ENCODE measurements around the gene PHF20.

Gene PHF20

GRCh38 chr20:35968930-35969329 lies 197.1 kb downstream of the PHF20 start:
- no peaks in the 10 kb centered on the region for H3K36me3 Mint-ChIP-seq (ENCODE audit: low read depth)
- H3K4me3 Mint-ChIP-seq, result no peak overlapping the region
- intact Hi-C loops (cut with micrococcal nuclease), result no loop called here
- peaks cover 1% of the 10 kb centered on the region for H3K27me3 Mint-ChIP-seq
- no peaks in the 10 kb centered on the region for H3K9me3 Mint-ChIP-seq
- H3K27ac Mint-ChIP-seq, result no peak overlapping the region
- H3K4me1 Mint-ChIP-seq (ENCODE audit: low read depth), result no peaks in the 10 kb centered on the region

GRCh38 chr20:35971981-35972380 lies 200.2 kb downstream of the PHF20 start:
- no peak overlapping the region for H3K27ac Mint-ChIP-seq
- H3K27me3 Mint-ChIP-seq, result peaks cover 1% of the 10 kb centered on the region
- H3K36me3 Mint-ChIP-seq (ENCODE audit: low read depth), result no peaks in the 10 kb centered on the region
- intact Hi-C loops (cut with micrococcal nuclease), result no loop called here
- H3K4me1 Mint-ChIP-seq (ENCODE audit: low read depth), result peaks cover 7% of the 10 kb centered on the region
- no peaks in the 10 kb centered on the region for H3K9me3 Mint-ChIP-seq
- H3K4me3 Mint-ChIP-seq, result no peak overlapping the region

- H3K27me3 Mint-ChIP-seq, result peaks cover 1% of the 10 kb centered on the region
- H3K4me1 Mint-ChIP-seq (ENCODE audit: low read depth), result peaks cover 7% of the 10 kb centered on the region
- no peak overlapping the region for H3K4me3 Mint-ChIP-seq
- no peak overlapping the region for H3K27ac Mint-ChIP-seq
- H3K9me3 Mint-ChIP-seq, result no peaks in the 10 kb centered on the region
- H3K36me3 Mint-ChIP-seq (ENCODE audit: low read depth), result no peaks in the 10 kb centered on the region
- intact Hi-C loops (cut with micrococcal nuclease), result no loop called here
Observed at GRCh38 chr20:35972462-35972861, 200.6 kb downstream of the PHF20 start.

GRCh38 chr20:35974256-35974655 lies 202.4 kb downstream of the PHF20 start:
- Mint-ChIP-seq H3K27me3 (peaks cover 1% of the 10 kb centered on the region), H3K4me1 (ENCODE audit: low read depth) (peaks cover 19% of the 10 kb centered on the region), H3K9me3 (no peaks in the 10 kb centered on the region), H3K36me3 (ENCODE audit: low read depth) (no peaks in the 10 kb centered on the region), H3K27ac (no peak overlapping the region), H3K4me3 (no peak overlapping the region)
- intact Hi-C loops (cut with micrococcal nuclease), result no loop called here

GRCh38 chr20:35975576-35976373 lies 204.0 kb downstream of the PHF20 start:
- Mint-ChIP-seq H3K27me3 (no peaks in the 10 kb centered on the region), H3K4me3 (no peak overlapping the region), H3K27ac (no peak overlapping the region), H3K4me1 (ENCODE audit: low read depth) (peaks cover 26% of the 10 kb centered on the region), H3K9me3 (no peaks in the 10 kb centered on the region), H3K36me3 (ENCODE audit: low read depth) (no peaks in the 10 kb centered on the region)
- intact Hi-C loops (cut with micrococcal nuclease), result no loop called here

GRCh38 chr20:35978041-35978513 lies 206.3 kb downstream of the PHF20 start:
- H3K4me1 Mint-ChIP-seq (ENCODE audit: low read depth), result peaks cover 36% of the 10 kb centered on the region
- intact Hi-C loops (cut with micrococcal nuclease), result no loop called here
- H3K27ac Mint-ChIP-seq, result peak overlapping the region; percentile 64
- no peak overlapping the region for H3K4me3 Mint-ChIP-seq
- H3K27me3 Mint-ChIP-seq, result no peaks in the 10 kb centered on the region
- H3K9me3 Mint-ChIP-seq, result no peaks in the 10 kb centered on the region
- no peaks in the 10 kb centered on the region for H3K36me3 Mint-ChIP-seq (ENCODE audit: low read depth)

- no peaks in the 10 kb centered on the region for H3K36me3 Mint-ChIP-seq (ENCODE audit: low read depth)
- H3K4me3 Mint-ChIP-seq, result no peak overlapping the region
- H3K27me3 Mint-ChIP-seq, result no peaks in the 10 kb centered on the region
- H3K9me3 Mint-ChIP-seq, result no peaks in the 10 kb centered on the region
- peaks cover 42% of the 10 kb centered on the region for H3K4me1 Mint-ChIP-seq (ENCODE audit: low read depth)
- peak overlapping the region; percentile 10 for H3K27ac Mint-ChIP-seq
- intact Hi-C loops (cut with micrococcal nuclease), result no loop called here
Observed at GRCh38 chr20:35979544-35979943, 207.7 kb downstream of the PHF20 start.

- Mint-ChIP-seq H3K27me3 (peaks cover 4% of the 10 kb centered on the region), H3K4me1 (ENCODE audit: low read depth) (peaks cover 38% of the 10 kb centered on the region), H3K27ac (no peak overlapping the region), H3K4me3 (no peak overlapping the region), H3K36me3 (ENCODE audit: low read depth) (no peaks in the 10 kb centered on the region), H3K9me3 (no peaks in the 10 kb centered on the region)
- intact Hi-C loops (cut with micrococcal nuclease), result no loop called here
Observed at GRCh38 chr20:35981969-35982368, 210.2 kb downstream of the PHF20 start.

- intact Hi-C loops (cut with micrococcal nuclease), result no loop called here
- Mint-ChIP-seq H3K27me3 (peaks cover 4% of the 10 kb centered on the region), H3K9me3 (no peaks in the 10 kb centered on the region), H3K4me1 (ENCODE audit: low read depth) (peaks cover 25% of the 10 kb centered on the region), H3K4me3 (no peak overlapping the region), H3K36me3 (ENCODE audit: low read depth) (no peaks in the 10 kb centered on the region), H3K27ac (peak overlapping the region; percentile 6)
Observed at GRCh38 chr20:35984382-35984781, 212.6 kb downstream of the PHF20 start.

- Mint-ChIP-seq H3K9me3 (no peaks in the 10 kb centered on the region), H3K27ac (no peak overlapping the region), H3K4me3 (no peak overlapping the region), H3K27me3 (peaks cover 4% of the 10 kb centered on the region), H3K36me3 (ENCODE audit: low read depth) (no peaks in the 10 kb centered on the region), H3K4me1 (ENCODE audit: low read depth) (peaks cover 20% of the 10 kb centered on the region)
- intact Hi-C loops (cut with micrococcal nuclease), result no loop called here
Observed at GRCh38 chr20:35985806-35986205, 214.0 kb downstream of the PHF20 start.

GRCh38 chr20:35988910-35989463 lies 217.2 kb downstream of the PHF20 start:
- peaks cover 9% of the 10 kb centered on the region for H3K4me1 Mint-ChIP-seq (ENCODE audit: low read depth)
- no peaks in the 10 kb centered on the region for H3K9me3 Mint-ChIP-seq
- H3K36me3 Mint-ChIP-seq (ENCODE audit: low read depth), result no peaks in the 10 kb centered on the region
- no peak overlapping the region for H3K27ac Mint-ChIP-seq
- peaks cover 12% of the 10 kb centered on the region for H3K27me3 Mint-ChIP-seq
- H3K4me3 Mint-ChIP-seq, result no peak overlapping the region
- intact Hi-C loops (cut with micrococcal nuclease), result no loop called here

- Mint-ChIP-seq H3K36me3 (ENCODE audit: low read depth) (no peaks in the 10 kb centered on the region), H3K27ac (no peak overlapping the region), H3K4me1 (ENCODE audit: low read depth) (peaks cover 6% of the 10 kb centered on the region), H3K4me3 (no peak overlapping the region), H3K9me3 (no peaks in the 10 kb centered on the region), H3K27me3 (peaks cover 12% of the 10 kb centered on the region)
- intact Hi-C loops (cut with micrococcal nuclease), result loop anchor here (10.0 kb wide), 1 partner anchor 54 kb away; no protein-coding TSS in a partner anchor
Observed at GRCh38 chr20:35991142-35991771, 219.4 kb downstream of the PHF20 start.

GRCh38 chr20:35992713-35993335 lies 221.0 kb downstream of the PHF20 start:
- Mint-ChIP-seq H3K4me3 (no peak overlapping the region), H3K27ac (no peak overlapping the region), H3K4me1 (ENCODE audit: low read depth) (peaks cover 6% of the 10 kb centered on the region), H3K9me3 (no peaks in the 10 kb centered on the region), H3K27me3 (peaks cover 7% of the 10 kb centered on the region), H3K36me3 (ENCODE audit: low read depth) (no peaks in the 10 kb centered on the region)
- intact Hi-C loops (cut with micrococcal nuclease), result loop anchor here (10.0 kb wide), 1 partner anchor 52 kb away; no protein-coding TSS in a partner anchor

GRCh38 chr20:35994994-35995453 lies 223.2 kb downstream of the PHF20 start:
- peaks cover 6% of the 10 kb centered on the region for H3K4me1 Mint-ChIP-seq (ENCODE audit: low read depth)
- H3K27me3 Mint-ChIP-seq, result peaks cover 7% of the 10 kb centered on the region
- no peaks in the 10 kb centered on the region for H3K36me3 Mint-ChIP-seq (ENCODE audit: low read depth)
- no peaks in the 10 kb centered on the region for H3K9me3 Mint-ChIP-seq
- intact Hi-C loops (cut with micrococcal nuclease), result loop anchor here (1.0 to 10.0 kb wide), 2 partner anchors 50 to 143 kb away; no protein-coding TSS in a partner anchor
- H3K27ac Mint-ChIP-seq, result no peak overlapping the region
- H3K4me3 Mint-ChIP-seq, result no peak overlapping the region

Measured in dendritic cell treated with granulocyte-macrophage colony-stimulating factor and Interleukin-4, amounts not matched to agents 40 ng/mL and 50 ng/mL, for 4 days (primary cell).